ENCODE data around the gene ZCCHC14. TPM values are rescaled to one million over a fixed set of nuclear protein-coding genes. Genes with fewer than 3 reads are reported as not detected.
A peak's percentile ranks its signal among the peaks of the same experiment; 100 is the strongest.

ZCCHC14 gene
- total and polyA plus RNA-seq, 2 of the 13 experiments (the other 11 are each of a cell fraction or from before 2014, with no cell fraction given): 12.4 to 12.5 TPM

- no peak for TF ChIP-seq REL (CRISPR knock-in tag; conservative IDR thresholded peaks at IDR 0.05)
- TF ChIP-seq ZFP82 (CRISPR knock-in tag; IDR thresholded peaks at IDR 0.05; ENCODE audit: borderline replicate concordance): no peak
- TF ChIP-seq HCFC1 (IDR thresholded peaks at IDR 0.05; ENCODE audit: low read depth, low read length): peak; percentile 98
- TF ChIP-seq GLMP (CRISPR knock-in tag; IDR thresholded peaks at IDR 0.05; ENCODE audit: borderline replicate concordance): no peak
- TF ChIP-seq ZNF720 (CRISPR knock-in tag; IDR thresholded peaks at IDR 0.05): no peak
- no peak for TF ChIP-seq ZBTB1 (CRISPR knock-in tag; IDR thresholded peaks at IDR 0.05; ENCODE audit: borderline replicate concordance)
- peak; percentile 85 for TF ChIP-seq HES4 (CRISPR knock-in tag; IDR thresholded peaks at IDR 0.05; ENCODE audit: borderline replicate concordance)
- peak; percentile 94 for TF ChIP-seq MXI1 (IDR thresholded peaks at IDR 0.05; ENCODE audit: borderline replicate concordance, low read depth, low read length)
- TF ChIP-seq ZFP36L2 (CRISPR knock-in tag; IDR thresholded peaks at IDR 0.05): no peak
- no peak for TF ChIP-seq HMGA1 (CRISPR knock-in tag; conservative IDR thresholded peaks at IDR 0.05)
Observed at GRCh38 chr16:87391950-87392820, 100.6 kb downstream of the ZCCHC14 start, which contains the start of gene MAP1LC3B (continued).

- H3K4me1 ChIP-seq (ENCODE audit: insufficient read depth, low read length): peaks cover 70% of the 10 kb centered on the region
- FAIRE-seq (no peak), ATAC-seq (peak; percentile 53), DNase-seq (ENCODE audit: low spot score) (peak; percentile 76)
- H3K9ac ChIP-seq (ENCODE audit: insufficient read depth, low read depth, low read length): peak overlapping the region; percentile 98
- CTCF ChIA-PET (ENCODE audit: low intra/inter-chr PET ratio, low total read pairs): no interaction called here
- no peaks in the 10 kb centered on the region for H3K9me3 ChIP-seq (ENCODE audit: low read length)
- peak overlapping the region; percentile 94 for H3K27ac ChIP-seq (ENCODE audit: extremely low read length, insufficient read depth, low read length)
- no peaks in the 10 kb centered on the region; a peak in 1 of 5 replicates for H3K27me3 ChIP-seq (ENCODE audit: control insufficient read depth in 1 of 2, insufficient read depth in 2 of 2, low read length in 2 of 2)
- H4K20me1 ChIP-seq (ENCODE audit: insufficient read depth, low read length): peaks cover 31% of the 10 kb centered on the region
- H3K4me3 ChIP-seq (replicated peaks in 1 of 3; ENCODE audit: insufficient read depth in 1 of 3, low read depth in 2 of 3, low read length in 3 of 3): peak overlapping the region; percentile 47 to 86 (median 70)
- TSS peak; percentile 88 for BruUV-seq (replicated peaks)
- no peak overlapping the region for H2AFZ ChIP-seq (ENCODE audit: low read length)
- peaks cover 41% of the 10 kb centered on the region for H3K79me2 ChIP-seq (ENCODE audit: insufficient read depth, low read length)
- intact Hi-C loops (cut with micrococcal nuclease; ENCODE audit: unreplicated experiment): no loop called here
- 20% methylated on average over 8 of the region's 44 CpGs for WGBS (ENCODE audit: low lambda C conversion rate)
- H3K36me3 ChIP-seq (replicated peaks in 1 of 2; ENCODE audit: control insufficient read depth in 1 of 2, insufficient read depth in 2 of 2, low read length in 2 of 2): peaks cover 0 to 10% of the 10 kb centered on the region in 2 experiments; a peak in 2 of 5 replicates
- POLR2A ChIA-PET: interaction anchor here (1.6 kb wide), 2 partner anchors 9 to 67 kb away, joined by 5 to 8 read pairs; no protein-coding TSS in a partner anchor
- in situ Hi-C loops (cut with HindIII; ENCODE audit: extremely low pct_ligation_motif_present, low pct_unique_long_range_greater_than_20kb): loop anchor here (25.0 kb wide), 1 partner anchor 471 kb away; the partner anchor contains the start of gene SLC7A5
- peak overlapping the region; percentile 85 for H3K4me2 ChIP-seq (ENCODE audit: low read depth, low read length)
- TF ChIP-seq ZBTB21 (CRISPR knock-in tag; IDR thresholded peaks at IDR 0.05) (0 out of 2 replicates have a peak, but pooled peaks have one; percentile 5), ZC3H4 (CRISPR knock-in tag; IDR thresholded peaks at IDR 0.05; ENCODE audit: borderline replicate concordance) (peak; percentile 72; the same call in 1 of the 2 replicates), ZNF280D (CRISPR knock-in tag; IDR thresholded peaks at IDR 0.05) (peak; percentile 22; the same call in 1 of the 2 replicates), ZNF576 (CRISPR knock-in tag; IDR thresholded peaks at IDR 0.05) (no peak), ZNF432 (CRISPR knock-in tag; IDR thresholded peaks at IDR 0.05; ENCODE audit: borderline replicate concordance) (peak; percentile 59; the same call in 1 of the 2 replicates), ZNF317 (CRISPR knock-in tag; IDR thresholded peaks at IDR 0.05) (no peak), ZC3H13 (CRISPR knock-in tag; IDR thresholded peaks at IDR 0.05) (0 out of 2 replicates have a peak, but pooled peaks have one; percentile 4)
Observed at GRCh38 chr16:87391324-87391949, 101.4 kb downstream of the ZCCHC14 start.

All from HepG2 (cell line).